ENCODE measurements around the gene FGG.

DNA sequence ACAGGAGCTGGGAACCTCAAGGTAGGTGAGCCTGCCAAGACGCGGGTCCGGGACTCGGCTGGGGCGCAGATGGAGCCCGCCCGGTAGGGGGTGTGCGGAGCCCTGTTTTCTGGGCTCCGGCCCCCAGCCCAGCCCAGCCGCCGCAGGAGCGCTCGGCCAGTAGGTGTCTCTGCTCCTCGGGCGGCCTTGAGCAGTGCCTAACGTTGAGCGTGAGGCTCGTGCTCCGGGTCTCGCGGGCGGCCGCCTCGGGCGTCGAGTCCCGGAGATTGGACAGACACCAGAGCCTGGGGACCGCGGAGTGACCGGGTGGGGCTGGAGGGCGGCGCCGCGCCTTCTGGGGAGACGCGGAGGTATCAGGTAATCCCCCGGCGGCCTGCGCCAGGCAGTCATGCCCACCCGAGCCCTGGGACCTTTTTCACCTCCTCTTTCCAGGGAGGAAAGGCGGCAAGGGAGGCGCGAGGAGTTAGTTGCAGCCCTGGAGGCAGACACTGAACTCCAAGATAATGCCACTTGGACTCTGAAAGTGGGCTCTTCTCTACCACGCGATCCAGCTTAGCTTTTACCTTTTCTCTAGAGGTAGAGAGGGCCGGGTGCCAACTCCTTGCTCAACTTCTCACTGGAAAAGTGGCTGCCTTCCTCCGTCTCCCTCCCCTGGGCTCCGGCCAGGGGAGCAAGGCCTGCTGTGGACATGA, 14.5 kb upstream of the FGG start:
- TF ChIP-seq, protein P1, sequence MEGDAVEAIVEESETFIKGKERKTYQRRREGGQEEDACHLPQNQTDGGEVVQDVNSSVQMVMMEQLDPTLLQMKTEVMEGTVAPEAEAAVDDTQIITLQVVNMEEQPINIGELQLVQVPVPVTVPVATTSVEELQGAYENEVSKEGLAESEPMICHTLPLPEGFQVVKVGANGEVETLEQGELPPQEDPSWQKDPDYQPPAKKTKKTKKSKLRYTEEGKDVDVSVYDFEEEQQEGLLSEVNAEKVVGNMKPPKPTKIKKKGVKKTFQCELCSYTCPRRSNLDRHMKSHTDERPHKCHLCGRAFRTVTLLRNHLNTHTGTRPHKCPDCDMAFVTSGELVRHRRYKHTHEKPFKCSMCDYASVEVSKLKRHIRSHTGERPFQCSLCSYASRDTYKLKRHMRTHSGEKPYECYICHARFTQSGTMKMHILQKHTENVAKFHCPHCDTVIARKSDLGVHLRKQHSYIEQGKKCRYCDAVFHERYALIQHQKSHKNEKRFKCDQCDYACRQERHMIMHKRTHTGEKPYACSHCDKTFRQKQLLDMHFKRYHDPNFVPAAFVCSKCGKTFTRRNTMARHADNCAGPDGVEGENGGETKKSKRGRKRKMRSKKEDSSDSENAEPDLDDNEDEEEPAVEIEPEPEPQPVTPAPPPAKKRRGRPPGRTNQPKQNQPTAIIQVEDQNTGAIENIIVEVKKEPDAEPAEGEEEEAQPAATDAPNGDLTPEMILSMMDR (IDR thresholded peaks at IDR 0.05), result peak in 2 of 4 experiments; percentile 53 to 71
- no peak for TF ChIP-seq POLR2A (IDR thresholded peaks at IDR 0.05)
